SU-DHL-6 (cell line): ENCODE results near the gene EMC9.

ENCODE experiments used
- H2AFZ ChIP-seq: fragments of 200-600 bp; sonication (generic); 2 replicates; pipeline ENCODE4 v1.6.1; 2014; ENCODE audit warnings: low read depth, mild to moderate bottlenecking, moderate library complexity, mixed read lengths, antibody characterized with exemption, low read length; ENCODE audit not compliant: severe bottlenecking
- H3F3A ChIP-seq: fragments of 200-600 bp; shearing (Covaris generic); 2 replicates; pipeline ENCODE4 v1.6.0; 2016; ENCODE audit warnings: antibody characterized with exemption, mild to moderate bottlenecking; ENCODE audit not compliant: insufficient read depth
- H3K27ac ChIP-seq: fragments of 200-600 bp; sonication (generic); 2 replicates; pipeline ENCODE4 v1.5.1; 2016; ENCODE audit warnings: low read depth, mild to moderate bottlenecking, low read length, moderate library complexity, mixed read lengths
- H3K27me3 ChIP-seq: fragments of 200-600 bp; sonication (generic), shearing (Covaris generic); 2 replicates; pipeline ENCODE4 v1.6.0; 2014; ENCODE audit warnings: mild to moderate bottlenecking, low read length
- H3K36me3 ChIP-seq: fragments of 200-600 bp; sonication (generic); 2 replicates; pipeline ENCODE4 v1.6.1; 2014; ENCODE audit warnings: mild to moderate bottlenecking, low read length, mixed read lengths
- H3K4me2 ChIP-seq: fragments of 300-600, 200-600 bp; shearing (Covaris generic), sonication (generic); 2 replicates; pipeline ENCODE4 v1.6.0; 2014; ENCODE audit warnings: low read length, low read depth, mild to moderate bottlenecking; ENCODE audit not compliant: poor library complexity, severe bottlenecking
- H3K4me3 ChIP-seq: fragments of 200-600 bp; sonication (generic); 2 replicates; pipeline ENCODE4 v1.5.1; 2014; ENCODE audit warnings: antibody characterized with exemption, low read length, mild to moderate bottlenecking, mixed read lengths; ENCODE audit not compliant: insufficient read depth, poor library complexity, severe bottlenecking
- H3K79me2 ChIP-seq: fragments of 200-600 bp; sonication (generic); 2 replicates; pipeline ENCODE4 v1.6.1; 2014; ENCODE audit warnings: mild to moderate bottlenecking, low read length, moderate library complexity; ENCODE audit not compliant: insufficient read depth
- H3K9ac ChIP-seq: fragments of 200-600 bp; sonication (generic); 2 replicates; pipeline ENCODE4 v1.7.0; 2014; ENCODE audit warnings: mild to moderate bottlenecking, low read length
- H3K9me2 ChIP-seq: fragments of 200-600 bp; sonication (generic); replicated peaks from 2 replicates; pipeline ENCODE4 v1.6.1; 2014; ENCODE audit warnings: low read length; ENCODE audit not compliant: insufficient read depth
- H3K9me3 ChIP-seq: fragments of 200-600 bp; sonication (generic); 2 replicates; pipeline ENCODE4 v1.6.1; 2014; ENCODE audit warnings: low read length, mixed read lengths; ENCODE audit not compliant: insufficient read depth
- H4K20me1 ChIP-seq: fragments of 200-600 bp; sonication (generic); 2 replicates; pipeline ENCODE4 v1.6.1; 2014; ENCODE audit warnings: low read depth, mild to moderate bottlenecking, antibody characterized with exemption, low read length, moderate library complexity, mixed read lengths
- CTCF ChIP-seq: fragments of 200-600 bp; sonication (generic); IDR thresholded peaks from one replicate; pipeline ENCODE4 v1.5.1; 2017; ENCODE audit warnings: antibody characterized with exemption, mild to moderate bottlenecking, low read length, moderate library complexity; ENCODE audit not compliant: insufficient read depth, poor library complexity, severe bottlenecking
- EZH2phosphoT487 ChIP-seq: fragments of 200-600 bp; sonication (generic), shearing (Covaris generic); conservative IDR thresholded peaks from 2 replicates; pipeline ENCODE4 v1.6.1; 2018; ENCODE audit warnings: mild to moderate bottlenecking, antibody characterized with exemption, low read length, moderate library complexity, mixed read lengths

Gene EMC9

GRCh38 chr14:24130380-24130716 is 11.0 kb downstream of the EMC9 start, which contains the start of gene FITM1:
Gene FITM1, plus strand, starts transcription at chr14:24130659. Its CDS starts 905 bp downstream, at chr14:24131564.
- peaks cover 3% of the 10 kb centered on the region for H3F3A ChIP-seq
- H3K9me2 ChIP-seq, result no peaks in the 10 kb centered on the region
- H3K36me3 ChIP-seq, result no peaks in the 10 kb centered on the region
- no peak within 1 kb of the TSS for H3K4me3 ChIP-seq
- no peak within 1 kb of the TSS for H2AFZ ChIP-seq
- no peak within 1 kb of the TSS for H3K4me2 ChIP-seq
- H3K79me2 ChIP-seq, result no peaks in the 10 kb centered on the region
- H3K9me3 ChIP-seq, result no peaks in the 10 kb centered on the region
- H3K9ac ChIP-seq, result no peak within 1 kb of the TSS
- no peak within 1 kb of the TSS for H3K27ac ChIP-seq
- H4K20me1 ChIP-seq, result no peaks in the 10 kb centered on the region
- TF ChIP-seq CTCF, result no peak
- no peak for TF ChIP-seq EZH2phosphoT487
- H3K27me3 ChIP-seq, result no peaks in the 10 kb centered on the region

GRCh38 chr14:24129410-24129998 is 11.9 kb downstream of the EMC9 start:
- Histone ChIP-seq H3K27me3 (no peaks in the 10 kb centered on the region), H3K9ac (no peak overlapping the region), H3K79me2 (no peaks in the 10 kb centered on the region), H3K9me2 (no peaks in the 10 kb centered on the region), H3K4me3 (no peak overlapping the region), H3K36me3 (no peaks in the 10 kb centered on the region), H2AFZ (no peak overlapping the region), H4K20me1 (no peaks in the 10 kb centered on the region), H3K9me3 (no peaks in the 10 kb centered on the region), H3F3A (no peaks in the 10 kb centered on the region; the same call in 1 of the 2 replicates), H3K4me2 (no peak overlapping the region), H3K27ac (no peak overlapping the region)
- TF ChIP-seq CTCF (no peak), EZH2phosphoT487 (no peak)

DNA sequence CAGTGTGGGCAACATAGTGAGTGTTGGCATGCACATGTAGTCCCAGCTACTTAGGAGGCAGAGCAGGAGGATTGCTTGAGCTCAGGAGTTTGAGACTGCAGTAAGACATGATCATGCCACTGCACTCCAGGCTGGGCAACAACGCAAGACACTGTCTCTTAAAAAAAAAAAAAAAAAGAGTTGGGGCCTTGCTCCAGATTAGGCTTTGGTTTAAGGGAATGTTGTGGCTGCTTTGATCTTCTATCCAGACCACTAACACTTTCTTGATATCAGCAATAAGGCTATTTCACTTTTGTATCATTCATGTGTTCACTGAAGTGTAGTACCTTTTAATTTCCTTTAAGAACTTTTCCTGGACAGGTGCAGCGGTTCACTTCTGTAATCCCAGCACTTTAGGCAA is 13.7 kb downstream of the EMC9 start:
- H3K9me3 ChIP-seq, result no peaks in the 10 kb centered on the region
- H3K9me2 ChIP-seq, result no peaks in the 10 kb centered on the region
- H3K79me2 ChIP-seq, result no peaks in the 10 kb centered on the region
- H4K20me1 ChIP-seq, result no peaks in the 10 kb centered on the region
- H3K4me3 ChIP-seq, result no peak overlapping the region
- no peak for TF ChIP-seq CTCF
- no peak for TF ChIP-seq EZH2phosphoT487
- no peaks in the 10 kb centered on the region; the same call in 1 of the 2 replicates for H3F3A ChIP-seq
- H3K36me3 ChIP-seq, result no peaks in the 10 kb centered on the region
- no peak overlapping the region for H2AFZ ChIP-seq
- H3K27me3 ChIP-seq, result no peaks in the 10 kb centered on the region
- no peak overlapping the region for H3K9ac ChIP-seq
- no peak overlapping the region for H3K27ac ChIP-seq
- H3K4me2 ChIP-seq, result no peak overlapping the region

- no peaks in the 10 kb centered on the region for H4K20me1 ChIP-seq
- no peaks in the 10 kb centered on the region for H3K36me3 ChIP-seq
- no peak for TF ChIP-seq CTCF
- TF ChIP-seq EZH2phosphoT487, result no peak
- no peak overlapping the region for H3K27ac ChIP-seq
- no peak overlapping the region for H3K4me3 ChIP-seq
- no peak overlapping the region for H2AFZ ChIP-seq
- no peak overlapping the region for H3K9ac ChIP-seq
- no peaks in the 10 kb centered on the region; the same call in 1 of the 2 replicates for H3F3A ChIP-seq
- H3K27me3 ChIP-seq, result no peaks in the 10 kb centered on the region
- H3K9me2 ChIP-seq, result no peaks in the 10 kb centered on the region
- no peaks in the 10 kb centered on the region for H3K79me2 ChIP-seq
- no peaks in the 10 kb centered on the region for H3K9me3 ChIP-seq
- H3K4me2 ChIP-seq, result no peak overlapping the region
Observed at GRCh38 chr14:24126939-24127338, 14.5 kb downstream of the EMC9 start.
